HPDE6-E6E7 (cell line): ENCODE data around the gene LZTR1.

Source experiments
- DNase-seq: peaks from one replicate; pipeline ENCODE4 v3.0.0; 2011; ENCODE audit warnings: missing footprints; ENCODE audit errors: extremely low spot score

The LZTR1 gene

GRCh38 chr22:21015466-21016006 is 33.4 kb downstream of the LZTR1 start:
- no peak for DNase-seq

DNA sequence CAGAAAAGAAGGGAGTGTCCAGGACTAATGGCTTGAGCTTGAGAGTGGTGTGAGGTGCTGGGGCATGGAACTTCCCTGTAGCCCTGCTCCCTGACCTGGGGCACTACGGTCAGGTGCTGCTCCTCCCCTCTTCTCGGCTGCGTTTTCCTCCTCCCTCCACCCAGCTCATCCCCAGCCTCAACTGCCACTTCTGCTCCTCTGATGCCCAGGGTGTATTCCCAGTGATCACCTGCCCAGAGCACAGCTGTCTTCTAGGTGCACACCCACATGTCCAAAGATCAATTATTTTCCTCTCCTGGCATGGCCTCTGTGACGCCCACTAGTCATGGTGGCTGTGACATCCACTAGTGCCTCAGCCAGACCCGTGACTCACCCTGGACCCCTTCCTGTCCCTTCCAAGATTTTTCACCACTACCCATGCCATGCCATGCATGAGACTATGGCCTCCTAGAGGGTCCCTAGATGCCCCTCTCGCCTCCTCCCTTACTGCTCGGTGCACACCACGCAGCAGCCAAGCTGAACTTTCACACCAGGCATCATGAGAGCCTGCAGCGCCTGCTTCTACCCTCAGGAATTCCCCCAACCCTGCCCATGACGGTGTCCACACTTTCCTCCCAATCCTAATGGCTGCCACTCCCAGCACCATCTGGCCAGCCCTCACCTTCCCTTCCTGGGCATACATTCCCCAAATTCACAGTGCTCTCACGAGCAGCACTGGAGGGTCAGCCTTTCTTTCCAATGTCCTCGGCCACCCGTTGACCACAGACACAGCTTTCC is 34.7 kb downstream of the LZTR1 start:
- no peak for DNase-seq

GRCh38 chr22:21018314-21018713 is 36.2 kb downstream of the LZTR1 start:
- no peak for DNase-seq

- DNase-seq: no peak
Measured at GRCh38 chr22:21020802-21021429, 38.8 kb downstream of the LZTR1 start.

GRCh38 chr22:21022507-21022906 is 40.4 kb downstream of the LZTR1 start:
- DNase-seq: no peak

GRCh38 chr22:21022955-21023614 is 41.0 kb downstream of the LZTR1 start:
- DNase-seq: no peak

- no peak for DNase-seq
Measured at GRCh38 chr22:21025266-21025665, 43.2 kb downstream of the LZTR1 start.

- DNase-seq: peak; percentile 85
Measured at GRCh38 chr22:21025763-21026755, 44.0 kb downstream of the LZTR1 start.

DNA sequence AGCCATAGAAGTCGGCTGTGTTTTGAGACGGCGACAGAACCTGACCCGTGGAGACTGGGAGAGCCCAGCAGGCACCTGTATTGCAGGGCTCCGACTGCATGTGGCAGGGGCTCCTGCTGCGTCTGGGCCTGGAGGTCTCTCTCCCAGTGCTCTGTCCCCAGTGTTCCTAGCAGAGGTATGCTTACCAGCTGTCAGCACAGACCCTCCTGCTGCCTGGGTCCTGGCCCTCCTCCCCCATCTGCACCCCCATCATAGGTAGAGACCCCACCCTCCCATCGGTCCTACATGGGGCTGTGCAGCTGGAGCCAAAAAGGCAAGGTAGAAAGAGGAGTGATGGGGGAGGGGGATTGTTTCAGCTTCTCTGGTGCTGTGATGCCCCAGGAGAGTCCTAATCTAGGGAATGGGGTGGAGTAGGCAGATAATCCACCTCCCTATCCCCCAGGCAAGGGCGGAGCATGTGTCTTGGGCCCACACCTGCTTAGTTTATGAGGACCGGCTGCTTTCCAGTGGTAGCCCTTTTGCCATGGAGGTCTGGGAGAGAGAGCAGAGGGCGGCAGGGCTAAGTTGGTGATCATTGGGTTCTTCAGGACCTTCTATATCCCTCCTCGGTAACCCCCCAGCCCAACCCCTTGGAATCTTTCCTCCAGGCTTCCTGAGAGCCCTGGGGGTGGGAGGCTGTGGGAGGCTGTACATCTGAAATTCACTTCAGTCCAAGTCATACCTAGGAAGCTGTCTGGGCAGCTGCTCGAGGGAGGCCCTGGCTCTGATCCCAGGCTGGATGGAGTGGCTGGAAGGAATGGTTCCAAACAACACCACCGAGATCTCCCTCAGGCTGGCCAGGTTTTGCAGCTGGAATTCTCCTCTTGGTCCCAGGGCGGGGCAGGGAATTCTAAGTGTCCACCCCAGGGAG is 44.9 kb downstream of the LZTR1 start:
- DNase-seq: no peak

DNA sequence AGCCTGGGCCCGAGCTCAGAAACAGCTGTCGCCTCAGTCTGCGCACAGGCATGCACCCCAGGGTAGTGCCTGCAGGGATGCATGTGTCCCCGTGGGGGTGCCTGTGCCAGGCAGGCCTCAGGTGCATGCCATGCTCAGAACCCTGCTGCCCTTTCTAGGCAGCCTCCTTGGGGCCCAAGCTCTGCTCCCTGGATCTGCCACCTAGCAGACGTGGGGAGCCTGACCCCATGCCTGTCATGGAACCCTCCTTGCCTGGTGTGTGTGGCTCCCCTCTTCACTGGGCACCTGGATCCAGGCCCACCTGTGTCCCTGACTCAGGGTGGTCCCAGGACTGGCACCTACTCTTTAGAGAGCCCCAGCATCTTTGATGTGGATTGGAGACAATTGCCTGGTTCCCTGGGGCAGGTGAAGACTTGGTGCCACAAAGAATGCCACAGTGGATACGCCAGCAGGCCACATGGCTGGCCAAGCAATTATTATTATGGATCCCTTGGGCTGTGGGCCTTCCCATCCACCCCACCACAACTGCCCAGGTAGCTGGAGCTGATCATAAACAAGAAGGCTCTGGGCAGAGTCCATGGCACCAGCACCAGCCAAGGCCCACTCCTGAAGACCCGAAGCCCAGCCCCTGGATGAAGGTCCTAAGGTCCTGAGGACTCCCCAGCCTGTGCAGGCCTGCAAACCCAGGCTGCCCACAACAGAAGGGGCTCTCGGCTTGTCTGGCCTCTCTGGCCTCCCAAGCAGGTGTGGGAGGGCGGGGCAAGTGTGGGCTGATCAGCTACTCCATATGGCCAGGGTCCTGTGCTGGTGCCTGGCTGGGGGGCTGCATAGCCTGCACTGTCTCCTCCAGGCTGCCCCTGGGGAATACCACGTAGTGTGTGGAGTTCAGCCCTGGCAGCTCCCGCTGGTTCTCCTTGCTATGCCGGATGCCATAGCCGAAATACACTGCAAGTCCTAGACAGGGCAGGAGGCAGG is 46.5 kb downstream of the LZTR1 start:
- no peak for DNase-seq

DNA sequence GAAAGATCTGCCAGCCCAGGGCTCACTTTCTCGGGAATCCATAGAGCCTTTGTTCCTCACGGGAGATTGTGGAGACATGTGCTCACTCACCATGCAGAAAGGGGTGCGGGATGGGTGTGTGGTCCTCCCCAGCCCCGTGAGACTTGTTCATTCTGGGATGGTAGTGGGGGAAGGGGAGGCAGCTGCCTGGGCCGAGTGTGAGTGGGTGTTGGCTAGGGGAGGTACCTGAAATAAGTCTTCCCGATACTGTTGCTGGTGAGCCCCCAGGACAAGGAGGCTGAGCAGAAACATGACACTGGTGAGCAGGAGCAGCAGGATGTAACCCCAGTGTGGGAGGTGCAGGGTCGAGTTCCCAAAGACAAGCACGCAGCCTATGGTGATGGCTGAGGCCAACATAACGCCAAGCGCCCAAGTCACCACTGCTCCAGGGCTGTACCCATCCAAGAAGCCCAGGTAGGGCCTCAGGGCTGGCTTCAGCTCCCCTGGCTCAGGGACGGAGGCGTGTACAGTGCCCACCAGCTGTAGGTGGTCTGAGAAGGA is 47.5 kb downstream of the LZTR1 start:
- no peak for DNase-seq

- DNase-seq: no peak
Measured at GRCh38 chr22:21030032-21030431, 47.9 kb downstream of the LZTR1 start.

GRCh38 chr22:21030621-21031544 is 48.8 kb downstream of the LZTR1 start:
- no peak for DNase-seq

DNA sequence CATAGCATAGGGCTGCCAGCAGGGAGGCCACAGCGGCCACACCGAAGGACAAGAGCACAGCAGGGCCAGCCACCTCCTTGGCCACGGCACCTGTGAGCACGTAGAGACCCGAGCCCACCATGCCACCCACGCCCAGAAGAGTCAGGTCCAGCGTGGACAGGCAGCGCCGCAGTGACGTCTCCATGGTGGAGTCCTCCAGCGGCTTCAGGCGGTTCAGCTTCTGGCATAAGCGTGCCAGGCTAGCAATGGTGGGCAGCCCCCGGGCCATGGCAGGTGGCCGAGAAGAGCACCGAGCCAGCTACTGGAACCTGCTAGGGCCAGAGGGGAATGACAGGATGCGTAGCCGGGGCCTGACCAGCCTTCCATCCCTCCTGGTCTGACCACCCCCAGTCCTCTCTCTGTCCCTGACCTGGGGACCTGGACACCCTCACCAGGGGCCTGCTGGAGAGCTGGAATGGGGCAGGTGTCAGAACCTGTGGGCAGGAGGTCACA is 49.5 kb downstream of the LZTR1 start:
- DNase-seq: no peak

DNA sequence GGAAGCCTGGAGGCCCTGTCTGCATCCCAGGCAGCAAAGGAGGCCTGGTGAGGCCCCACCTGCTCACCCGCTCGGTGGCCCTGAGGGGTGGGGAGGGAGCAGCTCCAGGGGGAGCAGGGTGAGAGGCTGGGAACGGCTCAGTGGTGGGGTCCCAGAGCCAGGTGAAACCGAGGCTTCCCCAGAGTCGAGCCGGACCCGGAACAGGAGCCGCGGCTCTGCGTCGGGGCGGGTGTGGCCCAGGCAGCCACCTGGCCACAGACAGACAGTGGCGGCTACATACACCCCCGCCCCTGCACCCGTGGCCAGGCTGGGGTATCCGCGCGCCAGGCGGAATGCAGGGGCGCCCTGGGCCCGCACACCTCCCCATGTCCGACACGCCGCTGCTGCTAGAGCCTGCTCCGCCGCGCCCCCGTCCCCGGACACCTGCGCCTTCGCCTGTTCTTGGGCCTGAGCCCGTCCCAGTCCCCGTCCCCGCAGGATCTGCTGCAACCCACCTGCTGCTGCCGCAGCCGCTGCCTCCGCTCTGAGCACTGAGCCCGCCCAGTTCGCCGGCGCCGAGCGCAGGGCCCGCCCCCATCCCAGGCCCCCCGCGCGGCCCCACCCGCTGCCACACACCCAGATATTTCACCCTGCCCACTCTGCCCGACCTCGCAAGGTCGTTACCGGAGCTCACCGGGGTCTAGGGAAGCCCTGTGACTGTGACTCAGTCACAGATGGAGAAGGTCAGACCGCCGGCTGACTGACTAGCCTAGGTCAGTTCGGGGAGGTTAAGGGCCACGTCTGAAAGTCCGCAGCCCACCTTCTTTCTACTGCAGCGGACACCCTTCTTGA is 50.2 kb downstream of the LZTR1 start, which contains the start of gene SLC7A4:
Gene SLC7A4, minus strand, starts transcription at position 525 of the 831 bp plus-strand sequence. CDS start 749 bp downstream, outside the sequence.
- DNase-seq: no peak

DNA sequence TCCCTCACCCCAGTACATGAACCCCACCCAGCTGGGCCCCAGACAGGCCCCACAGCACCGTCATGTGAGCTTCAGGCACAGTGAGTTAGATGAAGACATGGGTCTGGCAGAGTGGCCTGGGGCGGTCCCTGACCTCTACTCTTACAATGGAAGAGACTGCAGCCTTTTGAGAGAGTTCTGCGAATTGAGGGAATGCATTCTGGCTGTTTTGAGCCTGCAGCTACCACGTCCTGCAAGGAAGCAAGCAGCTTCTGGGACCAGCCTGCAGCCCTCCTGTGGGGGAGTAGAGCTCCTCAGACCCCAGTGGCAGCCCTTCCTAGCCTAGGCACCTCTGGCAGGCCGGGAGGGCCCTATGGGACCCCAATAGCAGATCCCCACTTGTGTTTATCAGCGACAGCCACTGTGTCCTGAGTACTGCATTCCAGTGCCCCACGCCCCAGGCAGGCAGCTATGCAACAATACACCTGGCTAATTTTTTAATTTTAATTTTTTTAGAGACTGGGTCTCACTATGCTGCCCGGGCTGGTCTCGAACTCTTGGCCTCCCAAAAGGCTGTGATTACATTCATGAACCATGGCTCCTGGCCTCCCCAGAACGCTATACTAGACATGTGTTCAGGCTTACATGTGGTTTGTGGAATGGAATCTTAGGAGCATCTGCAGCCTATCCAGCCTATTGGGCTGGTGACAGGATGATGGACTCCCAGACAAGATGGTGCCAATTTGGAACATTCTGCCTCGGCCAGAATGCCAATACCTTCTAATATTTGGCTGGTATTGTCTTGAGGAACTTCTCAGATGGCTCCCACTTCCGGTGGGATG is 51.0 kb downstream of the LZTR1 start:
- no peak for DNase-seq
